ENCODE measurements around the gene MRPL52.
"Not testable (repeated sequence)": the region's sequence is repeated elsewhere in the genome, so short reads cannot be mapped to it uniquely, and the experiment has no call there.

MRPL52 gene

DNA sequence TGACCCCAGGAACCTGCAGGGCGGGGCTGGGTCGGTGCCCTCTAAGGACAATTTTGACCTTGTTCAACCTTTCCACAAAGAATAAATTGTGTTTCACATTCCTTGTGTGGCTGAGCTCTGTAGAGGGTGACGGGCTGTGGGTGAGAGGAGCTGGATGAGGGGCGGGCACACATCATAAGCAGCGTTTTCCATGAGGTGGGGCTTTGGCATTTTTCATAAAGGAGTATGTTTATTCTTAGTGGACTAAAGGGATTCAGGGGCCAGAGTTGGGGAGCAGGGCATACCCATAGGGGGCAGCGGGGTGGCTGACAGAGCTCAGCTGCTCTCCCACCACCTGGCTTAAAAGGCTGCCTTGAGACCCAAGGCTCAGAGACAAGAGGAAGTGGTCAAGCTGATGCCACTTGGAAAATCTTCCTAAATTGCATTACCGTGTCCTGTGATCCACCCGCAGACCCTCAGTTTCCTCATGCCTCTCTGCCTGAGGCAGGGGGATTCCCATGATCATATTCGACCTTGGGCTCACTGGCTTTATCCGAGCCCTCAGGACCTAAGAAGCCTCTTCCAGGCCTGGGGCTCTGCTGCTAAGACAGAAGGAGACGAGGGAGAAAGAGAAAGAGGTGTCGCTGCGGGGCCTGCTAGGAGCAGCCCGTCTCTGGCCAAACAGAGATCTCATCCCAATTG, 18.1 kb downstream of the MRPL52 start:
- Mint-ChIP-seq H3K4me1 (peaks cover 57% of the 10 kb centered on the region), H3K27me3 (ENCODE audit: low read depth) (no peaks in the 10 kb centered on the region), H3K36me3 (ENCODE audit: low read depth) (peaks cover 40% of the 10 kb centered on the region), H3K9me3 (no peaks in the 10 kb centered on the region), H3K4me3 (peak overlapping the region; percentile 36 to 63 (median 53)), H3K27ac (peak overlapping the region; percentile 92 to 99 (median 96))
- TF ChIP-seq, protein P1, sequence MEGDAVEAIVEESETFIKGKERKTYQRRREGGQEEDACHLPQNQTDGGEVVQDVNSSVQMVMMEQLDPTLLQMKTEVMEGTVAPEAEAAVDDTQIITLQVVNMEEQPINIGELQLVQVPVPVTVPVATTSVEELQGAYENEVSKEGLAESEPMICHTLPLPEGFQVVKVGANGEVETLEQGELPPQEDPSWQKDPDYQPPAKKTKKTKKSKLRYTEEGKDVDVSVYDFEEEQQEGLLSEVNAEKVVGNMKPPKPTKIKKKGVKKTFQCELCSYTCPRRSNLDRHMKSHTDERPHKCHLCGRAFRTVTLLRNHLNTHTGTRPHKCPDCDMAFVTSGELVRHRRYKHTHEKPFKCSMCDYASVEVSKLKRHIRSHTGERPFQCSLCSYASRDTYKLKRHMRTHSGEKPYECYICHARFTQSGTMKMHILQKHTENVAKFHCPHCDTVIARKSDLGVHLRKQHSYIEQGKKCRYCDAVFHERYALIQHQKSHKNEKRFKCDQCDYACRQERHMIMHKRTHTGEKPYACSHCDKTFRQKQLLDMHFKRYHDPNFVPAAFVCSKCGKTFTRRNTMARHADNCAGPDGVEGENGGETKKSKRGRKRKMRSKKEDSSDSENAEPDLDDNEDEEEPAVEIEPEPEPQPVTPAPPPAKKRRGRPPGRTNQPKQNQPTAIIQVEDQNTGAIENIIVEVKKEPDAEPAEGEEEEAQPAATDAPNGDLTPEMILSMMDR (IDR thresholded peaks at IDR 0.05; ENCODE audit: unreplicated experiment in 3 of 3): no peak

DNA sequence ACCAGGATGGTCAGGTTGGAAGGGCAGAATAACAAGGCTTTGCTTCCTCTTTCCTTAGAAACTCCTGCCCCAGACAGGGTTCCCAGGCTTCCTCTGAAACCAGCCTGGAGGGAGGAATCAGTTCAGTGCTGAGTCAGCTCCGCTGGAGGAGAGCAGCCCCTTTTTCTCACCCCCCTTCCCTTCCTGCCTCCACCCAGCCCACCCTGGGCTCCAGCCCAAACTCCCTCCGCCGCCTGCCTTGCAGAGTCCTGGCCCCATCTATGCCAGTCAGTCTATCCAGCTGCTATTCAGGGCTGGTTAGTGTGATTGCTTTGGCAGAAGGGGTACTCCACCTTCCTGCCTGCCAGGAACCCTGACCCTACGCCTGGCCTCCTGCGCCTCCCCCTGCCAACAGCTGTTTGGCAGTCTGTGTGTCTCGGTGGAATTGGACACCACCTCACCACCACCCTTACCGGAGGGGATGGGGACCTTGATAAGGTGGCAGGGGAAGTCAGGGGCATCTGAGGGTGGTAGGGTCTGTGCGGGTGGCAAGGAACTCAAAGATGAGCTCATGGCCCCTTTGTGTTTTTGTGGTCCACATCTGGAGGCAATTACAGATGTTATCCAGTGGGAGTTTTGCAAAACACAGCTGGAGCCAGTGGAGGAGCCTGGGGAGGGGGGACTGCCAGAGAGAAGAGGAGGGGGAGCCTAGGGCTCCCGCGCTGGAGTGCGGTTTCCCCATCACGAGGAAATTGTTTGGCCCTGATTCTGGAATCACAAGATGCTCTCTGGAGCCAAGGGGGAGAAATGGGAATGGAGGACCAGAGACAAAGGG, 18.9 kb downstream of the MRPL52 start:
- H3K36me3 Mint-ChIP-seq (ENCODE audit: low read depth): peaks cover 34% of the 10 kb centered on the region
- peak overlapping the region; percentile 92 to 99 (median 96) for H3K27ac Mint-ChIP-seq
- H3K4me1 Mint-ChIP-seq: peaks cover 62% of the 10 kb centered on the region
- no peaks in the 10 kb centered on the region for H3K27me3 Mint-ChIP-seq (ENCODE audit: low read depth)
- H3K9me3 Mint-ChIP-seq: no peaks in the 10 kb centered on the region
- TF ChIP-seq, protein P1 (IDR thresholded peaks at IDR 0.05; ENCODE audit: unreplicated experiment in 3 of 3): no peak
- peak overlapping the region; percentile 36 to 63 (median 53) for H3K4me3 Mint-ChIP-seq

DNA sequence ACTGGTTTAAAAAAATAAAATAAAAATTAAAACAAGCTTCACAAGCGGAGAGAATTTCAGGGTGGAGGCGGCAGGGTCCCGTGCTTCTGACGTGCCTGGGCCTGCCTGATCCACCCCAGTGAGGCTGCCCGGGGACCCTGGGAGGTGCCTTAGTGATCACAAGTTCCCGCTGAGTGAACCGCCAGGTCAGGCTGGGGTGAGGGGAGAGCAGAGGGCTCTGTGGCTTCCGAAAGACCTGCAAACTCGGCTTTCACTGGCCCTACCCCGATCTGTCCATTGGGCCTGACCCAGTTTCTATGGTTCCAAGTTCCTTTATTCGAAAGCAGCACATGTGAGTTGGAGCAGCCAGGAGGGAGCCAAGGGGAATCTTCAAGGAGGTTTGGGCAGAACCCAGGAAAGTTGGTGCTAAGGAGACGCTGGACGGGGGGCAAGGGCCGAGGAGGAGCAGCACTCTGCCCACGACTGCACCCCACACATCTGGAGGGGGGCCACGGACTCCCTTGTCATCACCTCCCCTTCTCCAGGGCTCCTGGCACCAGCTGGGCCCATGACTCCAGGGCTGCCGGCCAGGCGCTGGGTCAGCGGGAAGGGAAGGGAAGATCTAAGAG, 19.6 kb downstream of the MRPL52 start:
- peaks cover 62% of the 10 kb centered on the region for H3K4me1 Mint-ChIP-seq
- no peaks in the 10 kb centered on the region for H3K27me3 Mint-ChIP-seq (ENCODE audit: low read depth)
- H3K4me3 Mint-ChIP-seq: peak overlapping the region in 1 of 3 experiments; percentile 63
- TF ChIP-seq, protein P1 (IDR thresholded peaks at IDR 0.05; ENCODE audit: unreplicated experiment in 3 of 3): no peak
- H3K27ac Mint-ChIP-seq: peak overlapping the region; percentile 92 to 99 (median 96)
- no peaks in the 10 kb centered on the region for H3K9me3 Mint-ChIP-seq
- H3K36me3 Mint-ChIP-seq (ENCODE audit: low read depth): peaks cover 26% of the 10 kb centered on the region

DNA sequence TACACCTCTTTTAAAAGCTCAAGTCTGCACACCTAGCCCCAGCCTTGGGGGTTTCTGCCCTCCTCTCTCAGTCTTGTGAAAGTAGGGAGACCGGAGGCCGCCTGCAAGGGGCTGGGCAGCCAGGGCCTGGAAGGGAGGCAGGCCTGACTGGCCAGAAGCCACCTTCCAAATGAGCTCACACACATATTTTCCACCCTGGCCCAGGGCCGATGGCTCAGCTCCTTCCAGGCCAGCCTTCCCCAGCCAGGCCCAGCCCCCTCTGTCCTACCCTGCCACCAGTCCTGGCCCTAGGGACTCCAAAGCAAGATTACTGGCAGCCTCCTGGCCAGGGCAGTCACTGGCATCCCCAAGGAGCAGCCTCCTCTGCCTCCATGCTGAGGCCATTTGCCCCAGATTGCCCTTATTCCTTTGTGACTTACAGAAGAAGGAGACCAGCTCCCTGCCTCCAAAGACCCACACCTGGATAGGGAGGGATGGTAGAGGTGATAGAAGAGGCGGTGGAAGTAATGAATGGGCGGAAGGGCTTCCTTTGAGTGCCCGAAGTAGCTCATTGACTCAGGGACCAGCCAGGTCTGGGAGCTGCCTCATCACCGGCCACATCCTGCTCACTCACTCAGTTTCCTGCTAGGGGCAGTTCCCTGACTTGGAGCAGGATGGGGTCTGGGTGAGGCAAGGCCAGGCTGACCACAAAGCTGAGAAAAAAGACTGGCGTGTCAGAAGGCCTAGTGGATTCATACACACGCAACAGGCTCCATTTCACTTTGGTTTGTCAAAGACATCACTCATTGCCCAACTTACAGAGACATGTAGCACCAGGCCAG, 21.5 kb downstream of the MRPL52 start:
- Mint-ChIP-seq H3K4me3 (peak overlapping the region in 2 of 3 experiments; percentile 59 to 65), H3K36me3 (ENCODE audit: low read depth) (peaks cover 8% of the 10 kb centered on the region), H3K27me3 (ENCODE audit: low read depth) (no peaks in the 10 kb centered on the region), H3K4me1 (peaks cover 51% of the 10 kb centered on the region), H3K27ac (peak overlapping the region; percentile 41 to 99 (median 96)), H3K9me3 (peaks cover under 1% of the 10 kb centered on the region)
- TF ChIP-seq, protein P1 (IDR thresholded peaks at IDR 0.05; ENCODE audit: unreplicated experiment in 3 of 3): no peak

DNA sequence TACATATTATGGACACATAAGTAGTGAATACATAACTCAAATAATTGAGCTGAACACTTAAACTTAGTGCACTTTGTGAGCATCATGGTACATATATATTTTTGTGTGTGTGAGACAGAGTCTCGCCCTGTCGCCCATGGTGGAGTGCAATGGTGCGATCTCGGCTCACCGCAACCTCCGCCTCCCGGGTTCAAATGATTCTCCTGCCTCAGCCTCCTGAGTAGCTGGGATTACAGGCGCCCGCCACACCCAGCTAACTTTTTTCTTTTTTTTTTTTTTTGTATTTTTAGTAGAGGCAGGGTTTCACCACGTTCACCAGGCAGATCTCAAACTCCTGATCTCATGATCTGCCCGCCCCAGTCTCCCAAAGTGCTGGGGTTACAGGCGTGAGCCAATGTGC, 22.5 kb downstream of the MRPL52 start:
- not testable (repeated sequence) for H3K27me3 Mint-ChIP-seq (ENCODE audit: low read depth); H3K9me3 Mint-ChIP-seq; H3K36me3 Mint-ChIP-seq (ENCODE audit: low read depth); H3K27ac Mint-ChIP-seq; H3K4me3 Mint-ChIP-seq
- peaks cover 45% of the 10 kb centered on the region for H3K4me1 Mint-ChIP-seq

Measured in nephron (organoid).